HG03354 (cell line): ENCODE data around the gene PTTG1IP.

Experiments used
- ATAC-seq: cut with Tn5 transposase; IDR thresholded peaks from one replicate; pipeline ENCODE4 v1.9.1; 2021; ENCODE audit warnings: mild to moderate bottlenecking; ENCODE audit not compliant: unreplicated experiment, poor library complexity, severe bottlenecking

The PTTG1IP gene

DNA sequence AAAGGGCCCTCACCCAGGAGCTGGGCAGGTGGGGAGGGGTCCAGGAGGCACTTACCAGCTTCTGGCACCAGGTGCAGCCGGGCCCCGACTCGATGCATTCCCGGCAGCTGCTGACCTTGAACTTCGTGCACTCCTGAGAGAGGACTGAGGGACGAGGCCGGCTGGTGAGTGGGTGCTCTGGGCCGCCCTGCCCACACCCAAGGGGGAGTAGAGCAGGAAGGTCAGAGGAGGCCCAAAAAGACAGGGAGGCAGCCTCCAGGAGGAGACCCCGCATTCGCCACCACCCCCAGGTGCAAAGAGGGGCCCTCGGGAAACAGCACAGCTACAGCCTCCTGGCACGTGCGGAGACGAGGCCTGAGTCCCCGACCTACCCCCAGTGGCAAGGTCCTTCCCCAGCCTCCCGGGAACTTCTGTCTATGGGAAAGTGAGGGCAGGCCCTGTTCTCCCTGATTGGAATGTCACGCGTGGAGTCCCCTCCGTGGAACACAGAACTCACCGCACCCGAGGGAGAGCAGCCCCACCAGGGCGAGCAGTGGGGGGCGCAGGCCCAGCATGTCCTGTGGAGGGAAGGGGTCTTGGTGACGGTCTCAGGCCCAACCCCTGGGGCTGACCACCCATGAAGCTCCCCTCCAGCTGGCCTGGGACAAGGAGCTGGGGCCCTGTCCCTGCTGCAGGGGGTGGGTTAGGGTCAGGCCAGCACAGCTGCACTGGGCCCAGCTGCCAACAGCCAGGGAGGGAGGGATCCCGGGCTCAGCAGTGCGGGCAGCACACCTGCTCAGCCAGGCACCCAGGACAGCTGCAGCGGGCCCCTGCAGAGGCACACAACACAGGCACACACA is 37.0 kb upstream of the PTTG1IP start:
- no peak for ATAC-seq

DNA sequence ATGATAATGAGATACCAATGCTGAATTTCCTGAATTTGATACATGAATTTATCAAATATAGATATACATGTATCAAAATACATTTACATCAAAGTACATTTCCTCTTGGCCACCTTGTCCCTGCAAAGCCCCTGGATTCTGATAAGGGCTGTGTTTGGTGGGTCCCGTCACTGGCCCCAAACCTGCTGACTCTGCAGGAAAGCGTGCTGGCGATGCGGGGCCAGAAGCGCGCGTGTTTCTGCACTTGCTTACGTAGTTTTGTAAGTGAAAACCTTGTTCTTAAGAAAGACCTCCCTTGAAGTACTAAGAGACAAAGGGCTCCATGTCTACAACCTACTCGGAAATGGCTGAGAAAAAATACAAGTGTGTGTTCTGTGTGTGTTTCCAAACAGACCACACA is 36.2 kb upstream of the PTTG1IP start:
- ATAC-seq, result no peak

DNA sequence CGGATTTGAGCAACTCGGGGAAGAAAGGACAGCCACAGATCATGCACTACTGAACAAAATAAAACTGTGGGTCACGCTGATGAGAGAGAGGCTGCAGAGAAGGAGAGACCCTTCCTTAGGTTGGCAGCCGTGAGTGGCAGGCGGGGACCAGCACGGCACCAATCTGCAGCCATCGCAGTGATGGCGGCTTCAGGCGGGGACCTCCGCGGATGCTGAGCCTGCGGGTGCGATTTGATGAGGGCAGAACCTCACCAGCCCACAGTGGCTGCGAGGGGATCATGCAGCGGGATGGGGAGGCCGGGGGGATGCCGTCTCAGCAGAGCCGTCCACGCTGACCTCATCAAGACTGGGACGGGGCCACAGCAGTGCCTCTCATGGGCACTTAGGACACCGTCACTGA is 35.4 kb upstream of the PTTG1IP start:
- ATAC-seq, result no peak

DNA sequence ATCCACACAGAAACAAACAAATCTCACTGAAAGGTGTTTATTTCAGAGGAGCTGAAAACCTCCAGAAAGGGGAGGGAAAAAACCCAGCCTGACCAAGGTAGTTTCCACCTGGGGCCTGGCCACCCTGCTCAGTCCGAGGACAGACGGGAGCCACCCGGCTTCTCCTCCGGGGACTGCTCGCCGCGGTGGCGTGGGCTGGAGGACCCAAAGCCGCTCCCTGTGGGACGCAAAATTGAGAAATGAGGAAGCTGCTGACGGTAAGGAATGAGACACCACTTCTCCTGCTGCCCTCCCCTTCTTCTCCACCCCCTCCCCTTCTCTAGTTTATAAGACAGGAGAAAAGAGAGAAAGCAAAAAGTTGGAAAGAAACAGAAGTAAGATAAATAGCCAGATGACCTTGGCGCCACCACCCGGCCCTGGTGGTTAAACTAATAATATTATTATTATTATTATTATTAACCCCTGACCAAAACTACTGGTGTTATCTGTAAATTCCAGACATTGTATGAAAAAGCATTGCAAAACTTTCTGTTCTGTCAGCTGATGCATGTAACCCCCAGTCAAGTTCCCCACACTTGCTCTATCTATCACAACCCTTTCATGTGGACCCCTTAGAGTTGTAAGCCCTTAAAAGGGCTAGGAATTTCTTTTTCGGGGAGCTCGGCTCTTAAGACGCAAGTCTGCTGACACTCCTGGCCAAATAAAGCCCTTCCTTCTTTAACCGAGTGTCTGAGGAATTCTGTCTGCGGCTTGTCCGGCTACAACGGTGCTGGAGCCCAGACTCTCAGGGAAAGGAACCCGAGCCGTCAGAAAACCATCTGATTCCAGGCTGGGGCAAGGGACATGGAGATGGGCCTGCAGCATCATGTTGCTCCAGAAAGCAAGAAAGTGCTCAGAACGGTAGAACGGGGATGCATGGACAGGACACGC is 34.7 kb upstream of the PTTG1IP start:
- no peak for ATAC-seq

DNA sequence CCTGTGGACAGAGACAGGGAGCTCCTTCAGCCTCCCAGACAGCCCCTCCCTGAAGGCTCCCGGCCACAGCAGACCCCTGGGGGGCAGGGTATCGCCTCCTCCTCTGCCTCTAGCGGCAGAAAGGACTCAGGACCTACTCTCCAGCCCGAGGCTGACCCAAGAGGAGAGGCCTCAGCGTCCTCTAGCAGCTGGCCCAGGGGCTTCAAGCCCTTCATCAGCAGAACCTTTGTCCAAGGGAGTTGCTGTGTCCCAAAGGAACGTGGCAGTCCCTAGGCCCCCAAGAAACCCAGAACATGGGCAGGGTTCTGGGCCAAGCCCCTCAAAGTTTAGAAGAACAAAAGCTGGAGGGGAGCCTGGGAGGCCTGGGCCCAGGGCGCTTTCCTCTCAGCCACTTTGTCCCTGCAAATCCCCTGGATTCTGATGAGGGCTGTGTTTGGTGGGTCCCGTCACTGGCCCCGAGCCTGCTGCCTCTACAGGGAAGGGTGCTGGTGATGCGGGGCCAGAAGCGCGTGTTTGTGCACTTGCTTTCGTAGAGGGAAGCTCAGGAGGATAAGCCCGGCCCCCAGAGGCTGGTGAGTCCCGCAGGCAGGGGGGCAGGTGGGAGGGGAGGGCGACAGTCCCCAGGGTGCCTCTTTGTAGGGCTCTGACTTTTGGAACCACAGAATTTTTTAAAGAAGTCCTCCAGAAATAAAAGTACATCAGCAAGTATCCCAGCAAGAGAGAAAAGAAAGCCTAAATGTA is 33.9 kb upstream of the PTTG1IP start:
- no peak for ATAC-seq

DNA sequence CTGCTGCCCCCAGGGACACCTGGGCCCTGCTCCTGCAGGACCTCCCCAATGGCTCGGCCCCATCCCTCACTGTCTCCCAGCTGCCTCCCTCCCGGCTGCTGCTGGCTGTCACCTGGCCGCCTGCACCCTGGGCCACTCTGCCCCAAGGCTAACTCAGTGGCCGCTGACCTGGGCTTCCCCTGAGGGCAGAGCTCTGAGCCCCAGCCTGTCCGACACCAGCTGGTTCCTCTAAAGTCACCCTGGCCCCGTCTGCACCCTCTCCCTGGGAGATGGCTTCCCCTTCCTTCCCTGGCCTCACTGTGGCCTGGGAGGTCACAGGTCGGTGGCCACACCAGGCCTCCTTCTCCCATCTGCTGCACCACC is 32.2 kb upstream of the PTTG1IP start:
- ATAC-seq, result no peak

DNA sequence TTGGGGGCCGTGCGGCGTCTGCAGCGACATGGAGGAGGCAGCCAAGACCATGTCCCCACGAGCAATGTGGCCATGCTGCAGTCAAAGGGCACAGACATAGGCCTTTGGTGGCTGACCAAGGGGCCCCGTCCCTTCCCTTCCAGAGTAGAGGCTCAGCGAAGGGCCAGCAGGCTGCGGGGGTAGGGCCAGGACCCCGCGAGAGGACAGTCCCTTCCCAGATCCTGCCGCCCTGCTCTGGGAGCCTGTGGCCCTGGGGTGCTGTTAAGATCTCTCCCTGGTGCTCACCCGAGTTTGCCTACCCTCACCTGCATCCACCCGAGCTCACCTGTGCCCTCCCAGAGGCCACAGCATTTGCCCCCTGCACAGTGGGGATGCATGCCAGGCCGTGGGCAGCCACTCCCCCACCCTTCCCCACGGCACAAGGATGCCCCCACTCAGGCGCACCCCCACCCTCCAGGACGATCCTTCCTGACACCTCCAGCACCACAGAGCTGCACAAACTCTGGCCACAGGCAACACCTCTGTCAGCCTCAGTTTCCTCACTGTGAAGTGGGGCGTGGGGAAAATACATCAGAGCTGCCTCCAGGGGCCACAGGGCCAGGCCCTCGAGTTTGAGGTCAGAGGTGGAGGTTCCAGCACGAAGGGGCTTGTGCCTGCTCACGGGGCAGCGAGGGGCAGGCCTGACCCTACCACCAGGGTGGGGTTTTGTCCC is 31.7 kb upstream of the PTTG1IP start:
- ATAC-seq, result no peak

DNA sequence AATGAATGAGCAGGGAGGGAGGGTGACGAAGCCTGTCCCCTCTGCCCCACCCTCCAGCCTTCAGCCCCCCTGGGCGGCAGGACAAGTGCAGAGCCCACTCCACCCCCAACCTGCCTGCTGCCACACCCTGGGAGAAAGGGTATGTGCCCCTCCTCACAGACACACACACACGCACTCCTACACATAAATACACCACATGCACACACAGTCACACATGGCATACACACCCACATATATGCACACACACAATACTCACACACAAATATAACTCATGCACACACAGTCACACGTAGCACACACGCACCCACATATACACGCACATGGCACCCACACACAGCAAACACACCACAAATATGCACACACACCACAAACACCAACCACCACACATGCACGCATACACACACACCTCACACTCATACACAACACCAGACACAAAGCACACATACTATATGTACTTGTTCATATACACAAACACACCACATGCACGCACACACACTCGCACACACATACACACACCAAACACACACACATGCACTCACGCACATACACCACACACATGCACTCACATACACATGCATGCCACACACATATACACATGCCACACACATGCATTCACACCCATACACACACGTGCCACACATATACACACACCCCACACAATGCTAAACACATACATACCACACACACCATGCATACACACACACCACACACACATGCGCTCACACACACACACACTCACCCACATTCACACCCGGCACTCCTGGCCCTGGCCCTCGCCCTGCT is 30.8 kb upstream of the PTTG1IP start:
- ATAC-seq, result no peak

DNA sequence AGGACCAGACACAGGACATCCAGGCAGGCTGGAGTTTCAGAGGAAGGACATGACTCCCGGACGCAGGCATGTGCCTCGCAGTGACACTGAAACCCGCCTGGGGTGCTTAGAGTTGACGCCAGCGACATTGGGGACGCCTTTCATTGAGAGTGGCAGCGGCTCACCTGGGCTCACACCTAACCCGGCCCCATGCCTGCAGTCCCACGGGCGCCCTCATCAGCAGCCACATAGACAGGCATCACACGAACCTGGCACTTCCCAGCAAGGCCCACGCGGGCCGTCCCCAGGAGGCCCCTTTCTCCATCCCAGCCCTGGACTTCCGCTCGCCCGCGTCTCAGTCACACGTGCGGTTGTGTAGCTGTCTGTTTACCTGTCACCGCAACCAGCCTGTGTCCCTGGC is 30.2 kb upstream of the PTTG1IP start:
- ATAC-seq, result no peak

DNA sequence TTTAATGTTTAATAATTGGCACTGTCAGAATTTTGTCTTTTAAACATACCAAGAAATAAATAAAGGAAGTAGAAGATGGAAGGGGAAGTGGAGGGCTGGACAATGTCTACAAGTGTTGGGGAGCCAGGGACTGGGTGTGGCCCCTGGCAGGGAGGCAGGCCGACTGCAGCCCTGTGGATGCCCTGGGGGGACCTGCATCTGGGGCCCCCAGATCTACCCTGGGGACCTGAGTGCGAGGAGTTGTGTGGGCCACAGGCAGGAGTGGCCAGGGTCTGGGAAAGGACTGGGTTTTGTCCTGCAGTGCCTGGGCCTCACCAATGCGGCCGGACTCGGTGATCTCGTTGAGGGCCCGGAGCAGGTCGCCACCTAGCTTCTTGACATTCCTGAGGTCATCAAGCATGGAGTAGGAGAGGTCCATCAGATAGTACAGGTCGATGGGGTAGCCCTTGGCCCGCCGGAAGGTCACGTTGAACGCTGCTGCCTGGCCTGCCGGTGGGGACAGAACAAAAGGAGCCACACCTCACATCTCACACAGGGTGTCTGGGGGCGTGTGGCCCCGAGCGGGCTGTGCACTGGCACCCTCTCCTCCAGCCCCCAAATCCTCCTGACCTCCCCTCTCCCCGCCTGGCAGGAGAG is 29.7 kb upstream of the PTTG1IP start:
- ATAC-seq, result no peak

DNA sequence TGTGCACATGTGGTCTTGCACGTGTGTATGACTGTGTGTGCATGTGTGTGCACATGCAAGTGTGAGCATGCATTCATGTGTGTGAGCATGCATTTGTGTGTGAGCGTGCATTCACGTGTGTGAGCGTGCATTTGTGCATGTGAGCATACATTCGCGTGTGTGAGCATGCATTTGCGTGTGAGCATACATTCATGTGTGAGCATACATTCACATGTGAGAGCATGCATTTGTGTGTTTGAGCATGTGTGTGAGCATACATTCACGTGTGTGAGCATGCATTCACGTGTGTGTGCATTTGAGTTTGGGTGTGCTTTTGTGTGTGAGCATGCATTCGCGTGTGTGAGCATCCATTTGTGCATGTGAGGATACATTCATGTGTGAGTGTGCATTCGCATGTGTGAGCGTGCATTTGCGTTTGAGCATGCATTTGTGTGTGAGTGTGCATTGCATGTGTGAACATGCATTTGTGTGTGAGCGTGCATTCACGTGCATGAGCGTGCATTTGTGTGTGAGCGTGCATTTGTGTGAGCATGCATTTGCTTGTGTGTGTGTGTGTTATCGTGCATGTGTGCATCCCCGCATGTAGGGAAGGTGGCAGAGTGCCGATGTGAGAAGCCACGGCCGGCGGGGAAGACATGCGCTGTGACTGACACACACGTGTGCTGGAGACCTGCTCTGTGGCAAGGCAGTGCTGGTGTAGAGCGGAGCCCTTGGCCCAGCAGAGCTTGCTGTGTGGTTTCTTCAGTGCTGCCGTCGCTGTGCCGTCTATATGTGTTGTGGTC is 29.0 kb upstream of the PTTG1IP start:
- no peak for ATAC-seq

DNA sequence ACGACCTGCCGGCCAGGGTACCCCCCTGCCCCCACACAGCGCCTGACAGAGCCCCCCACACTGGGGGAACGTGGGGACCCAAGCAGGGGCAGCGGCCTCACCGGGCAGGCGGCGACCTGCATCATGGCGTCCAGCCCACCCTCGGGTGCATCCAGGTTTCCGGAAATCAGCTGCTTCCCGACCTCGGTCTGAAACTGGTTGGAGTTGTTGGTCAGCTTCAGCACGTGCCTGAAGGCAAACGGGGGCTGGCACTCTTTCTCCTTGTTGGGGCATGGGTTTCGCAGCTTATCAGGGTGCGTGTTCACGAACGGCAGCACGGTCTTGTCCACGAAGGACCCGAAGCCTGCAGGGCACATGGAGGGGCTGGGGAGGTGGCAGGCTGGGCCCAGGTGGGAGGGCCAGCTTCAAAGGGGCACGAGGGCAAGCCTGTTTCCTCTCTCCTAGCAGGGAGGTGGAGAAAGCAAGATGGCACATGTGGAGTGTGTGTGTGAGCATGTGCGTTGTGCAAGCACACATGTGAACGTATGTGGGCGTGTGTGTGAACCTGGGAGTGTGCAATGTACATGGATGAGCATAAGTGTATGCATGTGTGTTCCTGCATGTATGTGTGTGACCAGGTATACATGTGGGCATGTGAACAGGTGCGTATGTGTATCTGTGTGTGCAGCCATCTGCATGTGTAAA is 28.0 kb upstream of the PTTG1IP start:
- ATAC-seq, result no peak

DNA sequence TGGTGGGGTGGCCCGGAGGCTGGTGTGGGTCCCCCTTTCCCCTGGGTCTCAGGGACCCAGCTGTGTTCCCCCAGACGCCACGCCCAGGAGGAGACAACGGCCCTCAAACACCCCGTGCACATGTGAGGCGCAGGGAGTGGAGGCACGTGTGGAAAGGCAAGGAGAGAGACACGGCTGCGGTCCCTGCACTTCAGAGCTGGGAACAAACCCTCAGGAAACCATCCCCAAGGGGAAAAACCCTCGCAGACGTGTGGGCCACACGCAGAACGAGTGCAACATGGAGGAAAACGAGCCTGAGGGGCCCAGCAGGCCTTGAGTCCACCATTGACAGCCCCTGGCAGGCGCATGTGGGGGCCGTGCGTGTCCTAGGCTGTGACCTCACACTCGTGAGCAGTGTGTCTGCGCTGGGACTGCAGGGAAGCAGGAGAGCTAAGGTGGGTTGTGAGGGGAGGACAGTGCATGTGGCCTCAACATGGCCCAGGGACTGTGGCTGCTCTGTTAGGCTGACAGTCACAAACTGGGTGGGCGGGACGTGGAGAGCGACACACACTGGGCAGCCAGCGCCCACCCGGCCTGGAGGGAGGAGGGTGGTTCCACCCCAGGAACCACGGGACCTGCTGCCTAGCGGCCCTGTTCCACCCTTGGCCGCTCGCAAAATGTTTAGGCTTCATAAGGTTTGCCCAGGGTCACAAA is 27.2 kb upstream of the PTTG1IP start:
- ATAC-seq, result no peak

DNA sequence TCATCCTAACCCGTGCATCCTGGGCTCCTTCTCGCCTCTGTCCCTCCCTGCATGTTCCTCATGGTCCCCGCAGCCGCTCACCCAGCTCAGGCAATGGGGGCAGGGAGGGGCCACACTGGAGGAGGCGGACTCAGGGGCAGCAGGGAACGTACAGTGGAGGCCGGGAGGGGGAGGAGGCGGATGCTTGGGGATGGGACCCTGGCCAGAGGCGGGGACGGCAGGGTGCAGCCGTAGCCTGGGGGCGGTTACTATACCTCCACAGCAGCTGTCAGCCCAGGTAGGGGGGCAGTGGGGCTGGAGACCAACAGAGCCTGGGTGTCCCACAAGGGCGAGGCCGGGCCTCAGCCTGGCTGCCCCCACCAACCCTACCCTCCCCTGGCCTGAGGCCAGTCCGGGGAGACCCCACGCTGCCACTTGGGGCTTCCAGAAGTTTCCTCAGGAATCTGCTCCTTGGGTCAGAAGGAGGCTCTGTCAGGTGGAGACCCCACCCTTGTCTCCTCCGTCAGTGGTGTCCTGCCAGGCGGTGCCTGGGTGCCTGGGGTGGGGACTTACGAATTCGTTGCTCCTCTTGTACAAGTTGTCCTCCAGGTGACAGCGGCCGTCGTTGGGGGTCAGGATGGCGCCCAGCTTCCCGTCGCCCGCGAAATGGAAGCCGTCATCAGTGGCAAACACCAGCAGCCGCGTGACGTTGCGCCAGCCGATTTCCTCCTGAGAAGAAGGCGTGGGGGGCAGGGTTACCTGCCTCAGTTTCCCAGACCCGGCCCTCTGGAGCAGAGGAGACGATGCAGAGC is 26.5 kb upstream of the PTTG1IP start:
- ATAC-seq, result no peak

DNA sequence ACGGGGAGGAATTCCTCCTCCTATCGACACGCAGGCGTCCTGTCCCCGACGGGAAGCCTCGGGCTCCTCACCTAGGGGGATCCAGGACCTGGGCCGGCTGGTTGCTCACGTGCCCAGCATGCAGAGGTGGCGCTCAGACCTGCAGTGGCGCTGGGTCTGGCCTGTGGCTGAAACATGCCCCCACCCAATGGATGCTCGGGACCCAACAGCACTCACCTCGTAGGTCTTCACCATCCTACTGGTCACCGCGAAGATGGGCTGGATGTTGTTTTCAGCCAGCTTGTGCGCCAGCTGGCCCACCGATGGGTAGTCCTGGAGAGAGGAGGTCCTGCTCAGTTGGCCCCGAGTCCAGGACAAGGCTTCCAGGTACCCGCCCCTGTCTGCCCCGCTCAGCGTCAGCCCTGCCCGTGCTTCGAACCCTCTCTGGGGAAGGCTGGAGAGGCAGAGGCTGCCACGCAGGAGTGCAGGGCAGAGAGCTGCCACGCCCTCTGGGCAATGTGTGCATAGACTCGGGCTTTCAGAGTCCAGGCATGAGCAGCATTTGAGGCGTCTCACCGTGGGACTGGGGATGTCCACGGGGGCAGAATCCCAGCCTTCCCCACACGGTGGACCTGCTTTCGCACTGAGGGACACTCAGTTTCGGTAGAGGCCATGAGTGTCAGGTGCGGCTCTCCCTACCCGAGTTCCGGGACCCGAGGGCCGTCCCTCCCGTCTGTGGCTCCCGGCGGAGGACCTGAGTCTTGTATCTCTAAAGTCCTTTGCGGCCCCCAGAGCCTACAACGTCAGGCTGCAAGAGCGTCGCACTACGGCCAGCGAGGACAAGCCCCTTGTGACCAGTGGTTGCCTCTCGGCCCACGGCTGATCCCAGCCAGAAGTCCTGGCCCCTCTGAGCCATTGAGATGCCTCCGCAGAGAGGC is 25.6 kb upstream of the PTTG1IP start:
- no peak for ATAC-seq
